G401 (cell line): ENCODE measurements around the gene COL17A1. TPM values are rescaled to one million over a fixed set of nuclear protein-coding genes. Genes with fewer than 3 reads are reported as not detected.

ENCODE experiments used
- DNase-seq: peaks from one replicate; pipeline ENCODE4 v3.0.0-alpha.2; 2015; ENCODE audit warnings: low spot score
- in situ Hi-C: cut with HindIII; loops from 2 replicates; pipeline ENCODE4 v1.10.0; 2016; ENCODE audit warnings: low sequenced_read_pairs, mixed read lengths
- total RNA-seq: library from RNA; depleted of rRNA; stranded (reverse); fragments of >200 nt; shearing (Covaris generic); gene quantifications from 2 replicates; pipeline ENCODE4 v1.2.3, GENCODE V29; 2014

Gene COL17A1
- total RNA-seq, 1 experiment from 2014 or later: 0.03 TPM

DNA sequence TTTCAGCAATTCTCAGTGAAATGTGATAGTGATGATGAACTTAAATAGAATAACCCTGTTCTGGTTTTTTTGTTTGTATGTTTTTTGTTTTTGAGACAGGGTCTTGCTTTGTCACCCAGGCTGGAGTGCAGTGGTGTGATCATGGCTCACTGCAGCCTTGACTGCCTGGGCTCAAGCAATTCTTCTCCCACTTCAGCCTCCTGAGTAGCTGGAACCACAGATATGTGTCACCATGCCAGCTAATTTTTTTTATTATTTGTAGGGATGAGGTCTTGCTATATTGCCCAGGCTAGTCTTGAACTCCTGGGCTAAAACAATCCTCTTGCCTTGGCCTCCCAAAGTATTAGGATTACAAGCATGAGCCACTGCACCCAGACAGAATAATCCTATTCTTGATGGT, 14.3 kb upstream of the COL17A1 start:
- in situ Hi-C loops: no loop called here
- DNase-seq: no peak

DNA sequence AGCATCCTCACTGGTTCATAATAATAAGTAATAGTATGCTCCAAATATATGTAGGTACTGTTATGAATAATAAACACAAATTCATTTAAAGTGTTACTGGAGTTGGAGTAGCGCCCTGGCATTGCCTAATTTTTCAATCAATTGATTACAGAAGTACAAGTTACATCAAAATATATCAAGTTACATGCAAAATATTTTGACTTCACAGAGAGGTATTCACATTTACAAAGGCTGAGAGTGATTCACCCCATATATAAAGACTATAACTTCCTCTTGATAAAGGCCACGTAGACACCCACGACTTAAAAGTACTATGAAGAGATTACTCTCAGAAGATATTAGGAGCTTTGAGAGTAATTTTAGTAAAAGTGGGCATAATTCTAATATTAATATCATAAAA, 13.6 kb upstream of the COL17A1 start:
- DNase-seq: no peak
- in situ Hi-C loops: no loop called here

DNA sequence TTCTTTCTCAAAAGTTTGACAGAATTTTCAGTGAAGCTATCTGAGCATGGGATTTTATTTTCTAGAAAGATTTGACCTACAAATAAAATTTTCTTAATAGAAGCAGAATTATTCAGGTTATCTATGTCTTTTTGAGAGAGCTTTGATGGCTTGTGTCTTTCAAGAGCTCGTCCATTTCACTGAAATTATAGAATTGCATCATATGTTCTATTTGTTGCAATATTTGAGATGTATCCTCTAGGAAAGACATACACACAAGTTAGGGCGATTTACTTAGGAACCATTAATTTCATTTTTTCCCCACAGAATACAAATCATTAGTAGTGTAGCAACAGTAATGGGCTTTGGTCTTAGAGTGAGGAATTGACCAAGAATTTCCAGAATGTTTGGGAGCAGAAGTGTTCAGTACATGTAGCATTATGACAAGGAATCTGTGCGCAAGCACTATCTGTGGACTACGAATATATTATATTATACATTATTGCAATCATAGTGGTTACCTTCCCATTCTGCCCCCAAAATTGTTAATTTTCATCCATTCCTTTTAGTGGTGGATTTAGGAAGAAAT, 12.8 kb upstream of the COL17A1 start:
- no peak for DNase-seq
- in situ Hi-C loops: no loop called here

DNA sequence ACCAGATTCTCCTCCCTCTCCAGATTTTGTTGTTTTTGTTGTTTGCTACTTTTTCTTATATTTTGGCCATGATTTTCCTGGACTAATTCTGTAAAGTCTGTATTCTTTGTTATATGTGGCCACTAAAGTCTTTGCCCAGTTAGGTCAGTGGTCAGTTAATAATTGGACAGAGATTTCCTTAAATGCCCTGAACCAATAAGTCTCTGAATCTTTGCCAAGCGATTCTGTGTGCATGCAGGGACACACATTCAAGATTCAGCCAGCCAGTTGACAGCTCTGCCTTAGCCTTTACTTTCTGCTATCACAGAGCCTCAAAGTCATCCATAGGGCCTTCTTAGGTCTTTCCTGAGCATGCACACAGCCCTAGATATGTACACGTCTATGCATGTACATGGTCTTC, 11.0 kb upstream of the COL17A1 start:
- no peak for DNase-seq
- in situ Hi-C loops: no loop called here

DNA sequence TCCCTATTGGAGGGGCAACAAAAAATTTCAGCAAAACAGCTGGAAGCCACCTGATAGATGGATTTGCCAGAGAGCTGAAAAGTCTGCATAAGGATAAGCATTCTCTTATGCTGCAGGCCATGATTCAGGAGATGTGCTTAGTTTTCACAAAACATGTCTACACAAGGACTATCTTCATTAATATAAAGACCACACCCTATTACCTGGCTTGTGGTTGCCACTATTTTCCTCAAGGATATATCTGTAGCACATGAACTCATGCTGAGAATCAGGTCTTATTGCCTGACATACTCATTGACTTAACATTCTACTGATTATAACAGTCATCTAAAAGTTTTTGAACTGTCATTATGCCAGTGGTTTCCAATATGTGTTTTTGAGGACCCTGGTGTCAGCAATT, 7.1 kb upstream of the COL17A1 start:
- no peak for DNase-seq
- in situ Hi-C loops: no loop called here

DNA sequence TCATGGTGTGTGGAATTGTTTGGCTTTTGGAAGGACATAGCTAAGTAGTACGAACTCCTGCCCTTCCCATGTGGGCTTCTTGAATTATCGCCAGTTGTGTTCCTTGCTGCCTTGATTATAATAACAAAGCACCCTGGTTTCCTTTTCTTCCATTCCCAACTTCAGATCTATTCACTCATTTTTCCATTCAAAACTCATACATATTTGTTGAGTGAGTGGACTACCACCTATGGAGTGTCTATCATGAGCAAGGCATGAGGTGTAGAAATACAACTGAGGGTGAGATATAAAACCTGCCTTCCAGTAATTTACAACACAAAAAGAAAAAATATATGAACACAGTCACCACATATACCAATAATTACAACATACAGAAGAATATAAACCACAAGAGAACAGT, 4.9 kb upstream of the COL17A1 start:
- no peak for DNase-seq
- in situ Hi-C loops: no loop called here

DNA sequence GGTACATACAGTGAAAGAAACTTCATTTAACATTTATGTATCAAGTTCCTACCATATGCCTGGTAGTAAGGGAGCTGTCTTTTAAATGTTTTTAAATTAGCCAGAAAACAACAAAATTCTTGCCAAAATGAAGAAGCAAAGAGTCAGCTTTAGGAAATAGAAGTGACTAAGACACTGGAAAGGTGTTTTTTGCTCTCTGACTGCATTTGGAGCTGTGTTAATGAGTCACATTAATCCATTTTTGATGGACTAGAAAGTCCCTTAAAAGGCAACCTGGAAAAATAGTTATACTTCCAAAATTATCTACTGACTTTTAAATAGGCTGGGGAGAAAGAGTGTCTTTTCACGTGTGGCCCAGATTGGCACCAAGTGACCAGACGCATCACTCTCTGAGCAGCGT, 3.9 kb upstream of the COL17A1 start:
- in situ Hi-C loops: no loop called here
- DNase-seq: no peak

DNA sequence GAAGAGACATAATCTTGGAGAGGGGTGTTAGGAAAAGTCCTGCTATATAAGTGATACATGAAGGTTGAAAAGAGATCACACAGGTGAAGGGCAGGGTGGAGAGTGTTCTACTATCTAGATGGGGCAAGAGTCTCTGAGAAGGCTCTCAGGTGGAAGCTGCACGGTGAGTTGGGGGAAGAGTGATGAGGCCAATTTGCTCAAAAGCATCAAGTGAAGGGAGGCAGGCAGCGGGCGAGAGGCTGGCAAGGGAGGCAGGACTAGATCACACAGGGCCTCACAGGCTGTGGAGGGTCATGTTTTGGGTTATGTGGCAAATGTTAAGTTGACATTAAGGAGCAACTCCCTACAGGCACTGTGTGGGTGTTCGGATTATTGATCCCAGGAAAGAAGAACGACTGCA, 2.6 kb upstream of the COL17A1 start:
- DNase-seq: no peak
- in situ Hi-C loops: no loop called here

DNA sequence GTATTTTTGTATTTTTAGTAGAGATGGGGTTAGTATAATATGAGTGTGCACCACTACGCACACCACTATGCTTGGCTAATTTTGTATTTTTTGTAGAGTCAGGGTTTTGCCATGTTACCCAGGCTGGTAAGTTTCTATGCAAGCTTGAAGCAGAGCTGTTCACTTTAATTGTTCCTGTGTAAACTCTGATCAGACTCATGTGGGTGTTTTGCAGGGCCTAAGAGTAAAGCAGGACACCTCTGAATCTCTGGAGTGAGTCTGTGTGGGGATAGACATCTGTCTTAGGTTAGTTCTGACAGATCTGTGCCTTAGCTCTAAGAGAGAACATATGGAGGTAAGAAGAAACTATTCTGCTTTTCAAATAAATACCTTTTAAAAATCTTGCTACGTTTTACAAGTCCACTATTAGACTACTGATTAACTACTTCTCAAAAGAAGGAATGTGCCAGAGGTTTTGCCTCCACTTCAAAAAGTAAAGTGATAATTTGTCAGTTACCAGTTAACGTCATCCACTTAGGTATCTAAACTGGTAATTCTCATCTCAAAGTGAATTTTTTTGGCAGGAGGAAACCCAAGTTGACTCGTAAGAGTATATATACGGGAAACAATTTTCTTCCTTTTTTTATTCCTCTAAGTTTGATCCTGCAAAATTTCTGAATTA, 1.1 kb downstream of the COL17A1 start:
- no peak for DNase-seq
- in situ Hi-C loops: no loop called here

DNA sequence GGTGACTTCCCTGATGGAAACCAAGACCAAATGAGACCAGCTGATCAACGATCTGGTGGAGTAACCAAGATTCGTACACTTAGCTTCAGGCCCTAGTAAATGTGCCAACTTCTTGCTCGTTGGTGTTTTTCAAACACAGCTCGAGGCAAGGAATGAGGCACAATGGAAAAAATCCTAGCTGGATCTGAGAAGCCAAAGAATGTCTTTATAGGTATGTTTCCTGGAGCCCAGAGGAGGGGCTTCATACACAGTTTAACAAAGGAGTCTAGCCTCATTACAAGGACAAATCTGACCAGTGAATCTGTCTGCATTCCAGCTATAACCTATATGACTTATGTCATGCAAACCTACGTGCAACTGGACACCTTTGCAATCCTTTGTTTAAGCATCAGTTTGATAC, 3.7 kb downstream of the COL17A1 start:
- in situ Hi-C loops: no loop called here
- no peak for DNase-seq

DNA sequence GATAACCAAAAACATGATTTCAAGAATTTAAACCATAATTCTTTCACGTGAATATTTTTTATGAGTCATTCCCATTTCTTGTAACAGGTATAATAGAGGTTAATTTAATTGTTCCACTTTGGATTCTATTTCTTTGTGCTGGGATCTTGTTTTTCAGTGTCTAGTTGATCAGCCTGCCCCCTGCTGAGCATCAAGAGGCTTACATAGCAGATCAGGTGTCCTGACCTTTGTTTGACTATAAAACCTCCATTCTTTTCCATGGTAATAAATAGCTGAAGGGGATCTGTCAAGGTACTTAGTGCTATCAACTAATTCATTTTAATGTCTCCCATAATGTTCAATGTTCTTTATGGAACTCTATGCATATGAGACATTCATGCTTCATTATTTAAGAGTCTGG, 4.9 kb downstream of the COL17A1 start:
- in situ Hi-C loops: no loop called here
- DNase-seq: no peak

DNA sequence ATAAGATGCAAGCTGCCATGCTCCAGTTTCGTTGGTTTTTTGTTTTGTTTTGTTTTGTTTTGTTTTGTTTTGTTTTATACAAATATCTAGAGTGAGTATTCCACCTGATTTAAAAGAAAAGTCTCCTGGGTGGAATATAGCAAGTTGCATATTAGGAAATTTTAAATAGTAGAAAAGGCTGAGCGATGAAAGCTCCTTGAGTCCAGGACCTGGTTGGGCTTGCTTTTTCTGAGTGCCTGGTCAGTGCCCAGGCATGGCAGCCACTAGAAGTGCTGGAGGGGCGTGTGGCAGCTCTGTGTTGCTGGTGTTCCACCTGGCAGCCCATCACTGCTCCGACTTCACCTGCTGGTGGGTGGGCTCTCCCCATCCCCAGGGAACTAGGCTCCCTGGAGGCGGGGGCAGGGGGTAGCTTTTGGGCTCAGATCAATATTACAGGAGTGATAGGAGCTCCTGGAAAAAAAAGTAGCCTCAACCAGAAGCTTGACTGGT, 8.0 kb downstream of the COL17A1 start:
- DNase-seq: no peak
- in situ Hi-C loops: no loop called here

DNA sequence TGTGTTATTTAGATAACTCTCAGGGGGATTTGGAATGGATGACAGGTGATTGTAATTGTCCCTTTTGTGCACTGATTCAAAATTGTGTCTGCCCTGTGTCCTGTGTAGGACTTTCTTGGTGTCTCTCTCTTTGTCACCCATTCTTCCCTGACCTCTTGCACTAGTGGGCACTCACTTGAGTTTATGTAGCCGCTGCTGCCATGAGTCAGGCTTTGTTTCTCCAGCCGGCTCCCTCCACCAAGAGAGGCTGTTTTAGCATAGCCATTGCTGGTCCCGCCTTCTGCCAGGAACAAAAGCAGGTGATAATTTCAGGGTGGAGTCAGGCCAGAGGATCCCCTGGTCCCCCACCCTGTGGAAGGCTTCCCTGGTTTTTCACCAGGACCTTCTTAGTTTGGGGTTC, 8.4 kb downstream of the COL17A1 start:
- no peak for DNase-seq
- in situ Hi-C loops: no loop called here

DNA sequence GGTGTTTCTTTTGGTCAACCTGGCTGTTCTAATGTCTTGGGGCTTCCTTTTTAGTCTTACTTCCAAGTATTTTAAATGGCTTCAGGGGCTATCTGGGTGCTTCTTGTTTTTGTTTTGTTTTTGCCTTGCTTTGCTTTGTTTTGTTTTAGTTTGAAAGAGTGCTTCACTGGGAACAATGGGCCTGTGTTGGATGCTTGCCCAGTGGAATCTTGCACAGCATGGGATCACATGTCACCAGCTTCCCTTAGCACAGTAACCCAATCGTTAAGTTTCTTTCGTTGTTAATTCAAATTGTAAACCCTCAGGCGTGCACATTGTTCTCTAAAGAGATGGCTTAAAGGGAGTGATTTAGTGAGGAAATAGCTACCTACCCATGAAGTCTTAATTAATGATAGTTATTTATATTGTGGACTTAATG, 8.9 kb downstream of the COL17A1 start:
- peak; percentile 3 for DNase-seq
- in situ Hi-C loops: no loop called here

DNA sequence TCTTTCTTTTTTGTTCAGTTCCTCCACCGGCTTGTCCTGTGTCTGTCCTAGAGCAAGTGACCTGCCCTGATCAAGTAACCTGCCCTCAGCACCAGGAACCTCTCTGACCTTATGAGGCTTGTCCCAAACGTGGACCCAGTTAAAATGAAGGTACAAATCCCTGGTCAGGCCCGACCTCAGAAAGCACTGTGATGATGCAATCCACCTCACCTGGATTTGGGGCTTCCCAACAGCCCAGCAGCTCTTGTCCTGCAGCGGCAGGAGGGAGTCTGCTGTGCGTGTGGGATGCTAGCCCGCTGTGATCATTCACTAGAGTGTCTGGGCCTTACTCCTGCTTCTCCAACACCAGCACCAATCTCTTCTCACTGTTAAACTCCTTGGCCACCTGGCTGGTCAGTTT, 11.2 kb downstream of the COL17A1 start:
- DNase-seq: no peak
- in situ Hi-C loops: no loop called here

DNA sequence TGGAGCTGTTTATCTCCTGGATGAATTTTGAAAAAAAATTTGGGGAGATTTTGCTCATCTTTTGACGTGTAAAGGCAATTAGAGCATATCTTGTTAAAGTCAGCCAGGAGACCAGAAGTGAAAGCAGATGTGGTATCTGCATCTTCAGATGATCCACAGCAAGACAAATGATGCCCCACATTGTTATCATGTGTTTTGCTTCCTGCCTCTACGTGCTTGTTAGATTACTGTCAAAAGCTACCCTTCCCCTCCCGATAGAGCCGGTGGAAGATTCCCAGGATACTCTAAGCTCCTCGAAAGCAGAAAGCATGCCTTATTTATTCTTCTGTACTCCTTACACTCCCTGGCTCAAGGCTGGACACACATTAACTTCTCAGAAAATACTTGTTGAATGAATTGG, 12.9 kb downstream of the COL17A1 start:
- in situ Hi-C loops: no loop called here
- DNase-seq: no peak

DNA sequence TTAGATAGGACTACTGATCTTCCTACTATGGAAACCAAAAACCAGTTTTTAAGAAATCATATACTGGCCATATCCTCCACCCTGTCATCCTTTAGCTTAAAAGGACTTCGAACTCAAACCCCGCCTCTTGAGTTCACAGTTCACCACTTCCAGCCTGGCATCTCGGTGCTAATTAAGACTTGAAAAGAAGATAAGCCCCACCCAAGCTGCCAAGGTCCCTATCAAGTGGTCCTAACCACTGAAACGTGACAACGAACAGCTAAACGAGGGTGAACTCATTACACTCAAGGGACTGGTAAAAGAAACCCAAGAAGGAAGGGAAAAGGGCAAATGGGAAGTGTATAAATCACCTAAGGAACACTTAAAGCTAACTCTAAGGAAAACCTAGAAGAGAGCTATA, 16.1 kb downstream of the COL17A1 start:
- no peak for DNase-seq
- in situ Hi-C loops: no loop called here

DNA sequence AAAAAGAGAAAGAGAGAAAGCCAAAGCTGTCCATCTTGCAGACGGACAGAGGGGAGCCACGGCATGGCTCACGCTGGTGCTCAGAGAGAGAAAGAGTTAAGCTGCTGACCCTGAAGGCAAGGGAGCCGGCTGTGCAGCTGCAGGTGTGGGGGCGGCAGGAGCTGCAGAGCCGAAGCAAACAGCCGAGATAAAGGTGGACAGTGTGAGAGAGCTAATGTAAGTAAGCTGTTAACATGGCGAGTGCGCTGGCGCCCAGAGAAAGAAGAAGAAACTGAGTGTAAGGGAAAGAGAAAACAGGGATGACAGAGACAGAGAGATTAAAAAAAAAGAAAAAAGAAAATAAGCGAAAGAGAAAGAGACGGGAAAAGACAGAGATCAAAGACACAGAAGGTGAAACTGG, 18.2 kb downstream of the COL17A1 start:
- DNase-seq: no peak
- in situ Hi-C loops: no loop called here

DNA sequence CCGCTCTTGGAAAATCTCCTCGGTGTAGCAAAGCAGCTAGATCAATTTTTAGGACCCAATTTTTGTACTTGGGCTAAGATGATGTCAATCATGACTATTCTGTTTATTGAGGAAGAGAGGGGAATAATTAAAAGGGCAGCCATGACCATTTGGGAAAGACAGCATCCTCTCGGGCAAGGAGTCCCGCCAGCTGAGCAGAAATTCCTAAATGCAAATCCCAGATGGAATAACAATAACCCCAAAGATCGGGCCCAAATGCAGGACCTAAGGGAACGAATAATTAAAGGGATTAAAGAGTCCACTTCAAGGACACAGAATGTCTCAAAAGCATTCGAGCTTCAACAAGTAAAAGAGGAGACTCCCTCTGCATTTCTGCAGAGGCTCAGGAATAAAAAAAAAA, 18.7 kb downstream of the COL17A1 start:
- no peak for DNase-seq
- in situ Hi-C loops: no loop called here

DNA sequence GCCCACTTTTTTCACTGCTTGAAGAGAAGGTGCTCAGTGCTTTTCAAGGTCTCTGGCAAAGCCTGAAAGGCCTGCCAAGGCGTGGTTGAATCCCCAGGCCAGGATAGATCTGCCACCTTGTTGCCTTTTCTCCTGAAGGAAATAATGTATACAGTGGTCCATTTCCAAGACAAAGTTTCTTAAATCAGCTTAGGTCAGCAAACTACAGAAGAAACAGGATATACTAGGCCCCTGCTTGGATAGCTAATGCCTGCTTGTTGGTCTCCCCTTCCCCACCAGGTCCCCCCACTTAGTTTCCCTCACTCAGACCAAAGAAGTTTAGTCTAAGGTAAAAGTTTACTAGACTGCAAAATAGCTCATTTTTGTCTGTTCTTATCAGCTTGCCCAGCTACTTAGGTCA, 19.9 kb downstream of the COL17A1 start:
- DNase-seq: no peak
- in situ Hi-C loops: no loop called here

DNA sequence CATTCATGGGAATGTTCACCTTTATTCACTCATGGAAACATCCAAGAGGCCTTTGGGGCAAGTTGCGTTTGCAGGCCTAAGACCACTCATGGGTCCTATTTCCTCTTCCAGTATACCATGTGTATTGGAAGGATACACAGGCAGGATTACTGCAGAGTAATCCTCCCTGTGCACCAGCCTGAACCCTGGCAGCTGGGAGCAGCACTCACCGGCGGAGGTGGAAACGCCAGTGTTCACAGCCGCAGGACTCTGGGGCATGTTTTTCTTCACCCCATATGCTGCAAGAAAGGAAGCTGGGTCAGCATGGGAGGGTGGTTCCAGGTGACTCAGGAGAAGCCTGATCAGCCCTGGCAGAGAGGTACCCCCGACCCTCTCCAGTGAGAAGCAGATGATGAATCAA, 24.5 kb downstream of the COL17A1 start:
- DNase-seq: no peak
- in situ Hi-C loops: no loop called here
